NCI-H446 treated with DMSO at 0.1 percent for 48 hours (cell line): Measurements from ENCODE around the gene CD101.

Source experiments
- DNase-seq: peaks from one replicate; lab custom pipeline; 2025; lab: John Stamatoyannopoulos, UW

The CD101 gene

GRCh38 chr1:117015724-117016123, 14.2 kb downstream of the CD101 start:
- DNase-seq = no peak

GRCh38 chr1:117017062-117017461, 15.5 kb downstream of the CD101 start:
- DNase-seq = no peak

DNA sequence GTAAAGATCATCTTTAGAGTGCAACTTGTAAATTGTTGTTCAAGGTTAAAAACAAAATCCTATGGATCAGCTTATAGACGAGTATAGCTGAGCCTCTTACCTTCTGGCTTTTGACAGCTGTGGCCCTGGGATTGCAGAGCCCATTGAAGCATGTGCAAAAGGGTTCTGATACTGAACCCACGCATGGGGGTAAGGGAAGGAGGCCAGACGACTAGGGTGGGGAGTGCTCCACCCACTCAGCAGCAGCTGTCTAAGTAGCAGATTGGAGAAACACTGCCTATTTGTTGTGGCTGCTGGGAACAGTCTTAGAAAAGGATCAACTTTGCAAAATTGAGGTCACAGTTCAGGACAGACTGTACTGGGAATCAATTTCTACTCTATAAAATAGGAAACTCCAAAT, 16.1 kb downstream of the CD101 start:
- no peak for DNase-seq

- DNase-seq = no peak
Observed at GRCh38 chr1:117020526-117021156, 19.1 kb downstream of the CD101 start.

DNA sequence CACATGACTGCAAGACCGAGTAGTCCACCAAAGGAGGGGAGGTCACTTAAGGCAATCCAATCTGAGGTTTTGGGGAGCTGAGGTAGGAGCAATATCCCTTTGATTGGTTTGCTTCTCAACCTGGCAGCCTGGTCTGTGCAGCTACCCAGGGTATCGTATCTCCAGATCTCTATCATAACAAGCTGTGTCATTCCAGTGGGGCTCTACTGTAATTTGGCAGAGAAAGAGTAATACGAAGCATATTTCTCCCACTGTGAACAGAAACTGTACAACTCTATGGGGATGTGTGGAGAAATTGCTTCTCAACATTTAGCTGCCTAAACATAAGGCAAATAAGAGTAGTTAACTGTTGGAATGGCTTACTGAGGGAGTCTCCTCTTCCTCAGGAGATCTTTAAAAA, 20.6 kb downstream of the CD101 start:
- no peak for DNase-seq

- DNase-seq = no peak
Observed at GRCh38 chr1:117025568-117025967, 24.0 kb downstream of the CD101 start.

- no peak for DNase-seq
Observed at GRCh38 chr1:117026361-117026760, 24.8 kb downstream of the CD101 start.

DNA sequence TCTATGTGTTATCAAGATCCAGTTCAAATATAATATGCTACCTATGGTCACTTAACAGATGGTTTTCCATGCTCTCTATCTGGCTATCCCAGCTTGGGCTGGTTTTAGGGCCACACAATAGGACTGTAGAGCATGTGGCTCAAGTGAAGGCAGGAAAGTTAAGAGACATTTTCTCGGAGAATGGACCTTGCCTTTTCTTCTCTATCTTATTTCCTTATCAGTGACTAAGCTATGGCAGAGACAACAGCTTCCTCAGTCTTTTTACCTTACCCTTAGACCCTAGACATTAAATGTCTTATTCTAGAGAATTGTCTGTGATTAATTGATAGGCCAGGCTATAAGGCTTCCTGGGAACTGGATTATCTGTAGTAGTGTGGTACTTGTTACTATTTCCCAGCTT, 28.1 kb downstream of the CD101 start:
- no peak for DNase-seq

- DNase-seq = no peak
Observed at GRCh38 chr1:117030271-117030877, 28.8 kb downstream of the CD101 start.

DNA sequence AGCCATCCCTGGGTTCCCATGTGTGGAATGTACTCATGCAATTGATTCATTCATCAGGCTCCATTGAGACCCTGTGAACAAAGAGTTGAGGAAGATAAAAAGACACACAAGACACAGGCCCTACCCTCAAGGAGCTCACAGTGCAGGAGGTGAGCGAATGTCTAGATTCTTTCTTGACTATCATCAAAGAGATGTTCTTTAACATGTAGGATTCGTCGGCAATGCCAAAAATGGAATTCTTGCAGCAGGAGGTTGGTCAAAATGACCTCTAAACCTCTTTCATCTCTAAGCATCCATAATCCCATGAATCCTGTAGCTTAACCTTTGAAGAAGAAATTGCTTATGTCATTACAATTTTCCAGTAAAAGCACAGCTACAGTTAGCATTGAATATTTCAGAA, 30.7 kb downstream of the CD101 start:
- no peak for DNase-seq

DNA sequence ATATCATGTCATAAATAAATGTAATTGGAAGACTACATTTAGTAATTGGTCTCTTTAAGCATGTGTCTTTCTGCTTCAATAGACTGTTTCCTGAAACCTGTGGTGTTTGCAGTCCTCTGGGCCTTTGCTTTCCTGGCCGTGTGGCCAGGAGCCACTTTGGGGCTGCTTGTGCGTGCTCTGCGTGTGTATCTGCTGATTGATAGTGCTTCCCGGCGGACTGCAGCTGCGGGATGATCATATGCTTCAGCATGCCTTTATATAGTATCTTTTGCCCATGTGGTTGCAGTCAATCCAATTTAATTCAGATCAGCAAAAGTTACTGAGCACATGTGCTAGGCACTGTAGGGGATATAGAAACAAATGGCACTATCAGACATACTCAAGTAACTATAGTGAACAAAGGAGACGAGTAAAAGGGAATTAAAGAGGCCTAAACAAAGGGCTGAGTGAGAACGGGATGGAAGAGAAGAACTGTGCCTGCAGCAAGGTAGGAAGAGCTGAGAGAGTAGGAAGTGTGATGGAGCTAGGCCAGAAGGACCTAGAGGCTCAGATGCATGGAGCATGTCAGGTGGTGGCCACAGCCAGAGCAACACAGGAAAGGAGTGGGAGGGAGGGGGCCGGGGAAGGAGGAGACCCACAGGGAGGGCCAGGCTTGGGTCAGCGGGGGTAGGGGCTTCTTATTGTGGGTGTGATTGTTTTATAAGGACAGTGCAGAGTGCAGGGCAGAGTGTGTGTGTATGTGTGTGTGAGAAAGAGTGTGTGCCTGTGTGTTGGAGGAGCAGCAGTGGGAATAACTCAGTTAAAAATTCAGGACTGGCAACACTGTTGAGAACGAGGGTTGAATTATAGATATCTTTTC, 31.4 kb downstream of the CD101 start:
- DNase-seq = no peak

GRCh38 chr1:117033772-117034171, 32.2 kb downstream of the CD101 start:
- no peak for DNase-seq

DNA sequence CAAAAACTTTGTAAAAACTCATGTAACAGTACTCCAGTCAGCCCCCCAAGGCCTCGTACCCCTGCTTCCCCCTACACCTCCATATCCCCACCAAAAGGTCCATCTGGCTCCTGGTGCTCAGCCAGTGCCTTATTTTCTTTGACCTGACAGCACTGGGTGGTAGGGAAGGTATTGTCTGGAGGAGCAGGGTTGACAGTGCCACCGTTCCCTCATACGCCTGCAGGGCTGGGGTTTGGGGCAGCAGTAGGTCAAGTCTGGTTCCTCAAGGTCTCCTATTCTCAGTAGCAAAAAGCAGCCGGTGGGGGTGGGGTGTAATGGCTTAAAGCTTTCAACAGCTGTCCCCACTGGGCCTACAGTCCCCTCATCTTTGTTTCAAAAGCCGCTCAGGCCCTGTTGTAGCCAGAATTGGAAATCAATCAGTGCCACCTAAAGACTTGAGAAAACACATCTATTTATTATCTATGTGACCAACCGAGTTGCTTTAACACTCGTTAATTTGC, 33.3 kb downstream of the CD101 start:
- no peak for DNase-seq

- no peak for DNase-seq
Observed at GRCh38 chr1:117036018-117036461, 34.5 kb downstream of the CD101 start.

DNA sequence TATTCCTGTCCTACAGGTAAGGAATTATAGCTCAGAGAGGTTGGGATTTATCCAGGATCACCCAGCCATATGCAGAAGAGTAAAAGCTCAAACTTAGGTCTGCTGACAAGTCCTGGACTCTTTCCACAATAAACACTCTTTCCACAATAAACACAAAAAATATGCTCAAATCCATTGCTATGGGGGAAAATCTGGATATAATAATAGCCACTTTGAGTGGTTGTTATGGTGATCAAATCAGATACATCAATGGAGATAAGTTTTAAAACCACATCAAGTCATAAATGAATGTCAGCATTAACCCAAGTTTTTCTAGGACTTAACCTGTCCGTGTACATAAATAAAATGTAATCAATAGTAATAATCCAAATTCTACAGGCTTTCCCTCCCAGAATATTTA, 36.2 kb downstream of the CD101 start:
- DNase-seq = no peak

DNA sequence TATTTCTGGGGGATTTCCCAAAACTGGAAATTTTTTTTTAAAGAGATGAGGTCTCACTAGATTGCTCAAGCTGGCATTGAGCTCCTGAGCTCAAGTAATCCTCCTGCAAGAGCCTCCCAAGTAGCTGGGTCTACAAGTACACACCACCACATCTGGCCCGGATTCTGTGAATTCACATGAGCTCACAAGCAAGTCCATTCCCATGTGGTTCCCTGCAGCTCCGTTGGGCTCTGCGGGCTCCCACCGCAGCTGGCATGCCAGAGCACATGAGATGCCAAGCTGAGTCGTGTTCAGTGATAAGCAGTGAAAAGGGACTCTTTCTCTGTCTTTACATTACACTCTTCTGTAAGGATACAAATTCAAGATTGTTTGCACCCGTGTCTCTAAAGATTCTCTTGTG, 36.7 kb downstream of the CD101 start:
- no peak for DNase-seq

GRCh38 chr1:117044217-117044616, 42.7 kb downstream of the CD101 start:
- no peak for DNase-seq

GRCh38 chr1:117045644-117046043, 44.1 kb downstream of the CD101 start:
- DNase-seq = peak; percentile 76

DNA sequence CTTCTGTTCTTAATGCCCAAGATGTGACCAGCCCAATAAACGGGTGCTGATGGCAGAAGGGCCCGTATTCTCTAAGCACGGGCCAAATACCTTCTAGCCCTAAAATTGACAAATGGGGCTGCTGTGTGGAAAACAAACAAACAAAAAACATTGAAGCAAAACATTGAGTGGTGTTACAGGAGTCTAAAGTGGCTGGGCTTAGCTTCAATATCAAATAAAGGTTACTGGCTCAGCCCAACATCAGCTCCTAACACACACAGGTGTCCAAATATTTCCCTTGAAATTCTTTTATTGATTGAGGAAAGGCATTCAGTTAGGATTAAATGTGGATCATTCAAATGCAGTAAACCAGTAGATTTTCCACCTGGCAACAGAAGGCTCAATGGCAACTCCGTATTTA, 45.2 kb downstream of the CD101 start:
- no peak for DNase-seq

- no peak for DNase-seq
Observed at GRCh38 chr1:117047271-117047670, 45.7 kb downstream of the CD101 start.

GRCh38 chr1:117049857-117050256, 48.3 kb downstream of the CD101 start:
- no peak for DNase-seq

DNA sequence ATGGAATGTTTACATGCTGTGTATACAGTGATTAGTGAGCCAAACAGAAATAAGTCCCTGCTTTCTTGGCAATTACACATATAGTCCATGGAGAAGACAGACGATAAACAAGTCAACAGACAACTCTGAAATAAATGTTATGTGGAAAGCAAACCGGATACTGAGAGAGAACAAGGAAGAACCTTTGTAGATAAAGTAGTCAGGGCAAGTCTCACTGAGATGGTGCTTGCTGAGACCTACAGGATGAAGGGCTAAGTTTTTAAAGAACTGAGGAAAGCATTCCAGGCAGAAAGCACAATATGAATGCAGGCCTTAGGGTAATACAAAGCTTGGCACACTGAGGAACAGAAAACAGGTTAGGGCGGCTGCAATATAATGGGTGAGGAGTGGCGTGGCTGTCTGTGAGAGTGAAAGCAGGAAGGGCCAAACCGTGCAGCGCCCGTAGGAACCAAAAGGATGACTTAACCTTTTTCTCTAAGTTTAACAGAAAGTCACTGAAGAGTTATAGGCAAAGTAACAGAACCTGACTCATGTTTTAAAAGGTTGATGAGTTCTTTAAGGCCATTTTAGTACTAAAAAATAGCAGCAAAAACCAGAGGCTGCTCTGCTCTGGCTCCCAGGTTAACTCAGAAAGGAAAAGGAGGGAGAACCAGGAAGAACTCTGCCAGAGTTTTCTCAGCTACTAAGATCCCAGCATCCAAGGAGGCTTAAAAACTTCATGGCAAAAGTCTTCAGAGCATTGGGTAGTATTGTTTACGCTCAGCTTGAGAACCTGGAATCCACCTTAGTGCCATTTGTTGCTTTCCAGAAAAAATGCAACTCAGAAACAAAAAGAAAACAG, 49.9 kb downstream of the CD101 start:
- no peak for DNase-seq
